IPS DF 19.7 (cell line): Measurements from ENCODE around the gene NOSTRIN.
"Not testable (repeated sequence)": the region's sequence is repeated elsewhere in the genome, so short reads cannot be mapped to it uniquely, and the experiment has no call there.

ENCODE experiments used
- DNase-seq: peaks from one replicate; pipeline ENCODE4 v3.0.0-alpha.2; 2013; ENCODE audit warnings: low read depth, low spot score

The NOSTRIN gene

DNA sequence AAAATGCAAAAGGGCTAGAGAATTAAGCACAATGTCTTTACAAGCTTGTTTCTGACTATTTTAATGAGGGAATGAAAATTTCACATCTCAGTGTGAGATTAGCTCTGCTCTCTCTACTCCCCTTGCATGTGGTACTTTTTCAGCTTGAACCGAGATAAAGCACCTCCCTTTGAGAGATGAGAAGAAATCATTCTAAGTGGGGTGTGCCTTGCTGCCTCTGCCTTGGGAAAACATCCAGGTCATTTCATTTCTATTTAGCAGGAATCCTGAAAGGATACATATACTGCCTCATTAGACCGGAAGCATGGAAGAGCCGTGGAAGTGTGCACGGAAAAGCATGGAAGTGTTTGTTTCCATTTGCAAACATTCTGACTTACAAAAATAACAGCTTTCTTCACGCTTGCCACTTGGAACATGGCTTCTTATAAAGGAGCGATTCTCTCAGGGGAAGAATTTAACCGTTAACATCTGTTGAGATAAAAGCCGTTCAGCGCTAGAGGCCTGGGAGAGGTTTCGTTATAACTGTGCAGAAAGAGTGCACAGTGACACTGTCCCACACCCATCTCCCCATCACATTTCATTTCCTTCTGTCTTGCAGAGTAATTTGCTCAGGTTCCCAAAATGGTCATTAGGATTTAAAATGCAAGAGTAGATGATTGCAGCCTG, 16.7 kb downstream of the NOSTRIN start:
- no peak for DNase-seq

DNA sequence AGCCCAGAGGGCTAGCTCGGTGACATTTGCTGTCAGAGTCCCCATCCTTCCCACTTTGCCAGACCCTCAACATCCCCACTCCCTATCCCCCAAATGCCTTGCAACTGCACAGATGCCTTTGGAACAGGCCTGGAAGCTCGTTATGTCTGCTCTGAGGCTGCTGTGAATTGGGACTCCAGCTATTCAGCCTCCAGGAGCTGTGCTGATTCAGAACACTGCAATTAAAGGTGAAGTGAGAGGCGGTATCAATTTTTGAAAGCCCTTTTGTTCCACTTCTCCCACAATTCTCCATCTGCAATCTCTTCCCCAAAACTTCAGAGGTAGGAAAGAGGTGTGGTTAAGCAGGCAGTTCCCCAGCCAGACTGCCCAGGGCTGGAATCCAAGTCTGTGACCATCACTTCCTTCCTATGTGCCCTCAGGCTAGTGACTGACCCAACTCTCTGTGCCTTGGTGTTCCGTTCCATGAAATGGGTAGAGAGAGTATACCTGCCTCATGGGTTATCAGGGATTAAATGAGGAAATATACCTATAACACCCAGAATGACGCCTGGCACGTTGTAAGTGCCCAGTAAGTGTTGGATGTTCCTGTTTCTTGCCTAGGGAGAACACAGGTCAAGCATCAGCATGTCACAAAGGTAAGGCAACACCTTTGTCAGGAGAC, 17.5 kb downstream of the NOSTRIN start:
- DNase-seq = no peak

DNA sequence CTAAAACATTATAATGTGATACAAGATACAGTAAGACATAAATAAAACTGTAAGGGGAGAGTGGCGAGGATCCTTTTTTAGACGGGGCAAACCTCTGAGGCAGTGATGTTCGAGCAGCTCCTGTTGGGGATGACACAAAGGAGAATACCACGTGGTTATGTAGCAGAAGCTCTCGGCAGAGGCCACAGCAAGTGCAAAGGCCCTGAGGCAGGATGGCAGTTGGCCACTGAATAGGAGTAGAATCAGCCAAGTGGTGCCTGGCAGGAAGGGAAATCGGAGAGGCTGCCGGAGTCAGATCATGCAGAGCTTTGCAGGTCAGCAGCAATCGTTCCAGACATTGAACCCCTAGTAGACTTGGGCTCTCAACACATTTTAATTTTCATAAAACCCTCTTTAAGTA, 19.1 kb downstream of the NOSTRIN start:
- no peak for DNase-seq

DNA sequence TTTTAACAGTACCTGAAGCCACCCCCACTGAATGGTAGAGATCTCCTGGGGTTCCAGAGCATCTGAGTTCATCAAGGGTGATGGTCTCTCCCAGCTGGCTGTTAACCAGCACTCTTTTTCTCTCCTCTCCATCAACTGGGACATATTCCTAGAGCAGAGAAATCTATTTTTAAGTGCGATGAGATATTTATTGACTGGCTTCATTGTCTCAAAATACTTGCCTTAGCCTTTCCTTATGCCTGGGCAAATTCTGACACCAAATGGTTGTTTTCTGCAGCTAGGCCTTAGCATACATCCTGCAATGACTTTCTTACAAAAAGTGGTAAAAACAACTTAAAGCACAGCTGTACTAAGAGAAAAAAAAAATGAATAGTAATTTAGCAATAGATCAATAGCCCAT, 19.6 kb downstream of the NOSTRIN start:
- DNase-seq = no peak

DNA sequence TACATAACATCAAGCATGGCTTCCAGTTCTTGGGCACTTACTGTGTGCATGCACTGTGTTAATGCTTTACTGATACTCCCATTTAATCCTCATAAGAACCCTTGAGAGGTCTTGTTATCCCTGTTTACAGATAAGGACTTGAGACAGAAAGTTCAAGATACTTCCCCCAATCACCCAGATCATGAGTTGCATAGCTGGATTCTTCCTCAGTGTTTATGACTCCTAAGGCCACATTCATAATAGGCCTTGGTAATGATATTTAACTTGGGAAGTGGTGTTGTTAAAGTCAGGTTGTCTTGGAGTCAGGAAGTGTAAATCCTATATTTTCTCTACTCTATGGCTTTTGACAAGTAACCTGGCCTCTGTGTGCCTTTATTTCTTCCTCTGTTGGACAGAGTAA, 22.7 kb downstream of the NOSTRIN start:
- no peak for DNase-seq

DNA sequence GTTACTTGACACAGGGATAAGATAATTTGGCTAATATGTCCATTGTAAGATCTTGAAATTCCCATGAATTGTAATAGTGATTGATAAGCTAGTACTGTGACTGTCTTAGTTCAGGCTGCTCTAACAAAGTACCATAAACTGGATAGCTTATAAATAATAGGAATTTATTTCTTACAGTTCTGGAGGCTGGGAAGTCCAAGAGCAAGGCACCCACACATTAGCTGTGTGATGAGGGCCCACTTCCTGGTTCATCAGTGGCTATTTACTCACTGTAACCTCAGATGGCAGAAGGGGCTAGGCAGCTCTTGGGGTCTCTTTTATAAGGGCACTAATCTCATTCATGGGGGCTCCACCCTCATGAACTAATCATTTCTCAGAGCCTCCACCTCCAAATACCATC, 28.5 kb downstream of the NOSTRIN start:
- DNase-seq = no peak

DNA sequence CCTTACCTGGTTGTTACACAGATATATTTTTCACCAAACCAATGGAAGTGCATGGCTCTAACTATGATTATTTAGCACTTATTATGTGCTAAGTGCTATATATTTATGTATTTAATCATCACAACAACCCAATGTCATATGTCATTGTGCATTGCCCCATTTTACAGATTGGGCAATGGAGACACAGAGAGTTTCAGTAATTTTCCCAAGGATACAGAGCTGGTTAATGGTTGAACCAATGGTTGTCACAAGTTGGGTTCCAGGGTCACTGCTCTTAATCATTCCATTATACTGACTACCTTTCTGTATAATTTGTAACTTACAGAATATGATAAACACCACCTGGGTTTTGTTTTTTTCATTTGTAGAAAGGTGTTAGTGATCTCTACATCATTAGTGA, 29.2 kb downstream of the NOSTRIN start:
- no peak for DNase-seq

DNA sequence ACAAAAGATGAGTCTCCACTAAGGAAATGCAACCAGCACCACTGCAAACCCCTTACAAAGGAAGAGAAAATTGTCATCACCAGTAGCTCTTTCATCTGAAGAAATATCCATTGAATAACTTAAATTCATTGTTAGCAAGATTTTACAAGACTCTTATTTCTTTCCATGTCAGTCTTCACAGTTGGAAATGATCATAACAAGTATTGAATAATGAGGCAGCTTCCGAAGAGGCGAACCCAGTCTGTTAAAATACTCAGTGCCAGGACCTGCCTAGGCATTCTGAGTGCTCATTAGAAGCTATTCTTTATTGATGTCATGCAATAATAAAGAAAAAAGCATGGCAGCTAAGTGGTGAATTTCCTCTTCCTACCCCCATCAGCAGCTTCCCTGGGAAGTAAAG, 33.5 kb downstream of the NOSTRIN start:
- DNase-seq = no peak

DNA sequence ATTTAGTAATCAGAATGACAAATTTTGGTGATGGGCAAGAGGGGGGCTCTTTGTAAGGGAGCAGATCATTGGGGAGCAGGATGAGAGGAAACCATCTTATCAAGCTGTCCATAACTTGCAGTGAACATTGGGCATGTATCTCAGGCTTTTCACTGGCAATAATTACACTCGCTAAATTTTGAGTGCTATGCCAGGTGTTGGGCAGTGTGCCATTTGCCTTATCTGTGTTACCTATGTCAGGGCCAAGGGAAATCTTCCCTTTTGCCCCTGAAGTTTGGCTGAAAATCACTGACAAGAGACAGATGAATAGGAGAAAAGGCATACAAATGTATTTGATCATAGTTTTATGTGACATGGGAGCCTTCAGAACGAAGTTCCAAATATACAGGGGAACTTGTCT, 39.0 kb downstream of the NOSTRIN start:
- DNase-seq = no peak

DNA sequence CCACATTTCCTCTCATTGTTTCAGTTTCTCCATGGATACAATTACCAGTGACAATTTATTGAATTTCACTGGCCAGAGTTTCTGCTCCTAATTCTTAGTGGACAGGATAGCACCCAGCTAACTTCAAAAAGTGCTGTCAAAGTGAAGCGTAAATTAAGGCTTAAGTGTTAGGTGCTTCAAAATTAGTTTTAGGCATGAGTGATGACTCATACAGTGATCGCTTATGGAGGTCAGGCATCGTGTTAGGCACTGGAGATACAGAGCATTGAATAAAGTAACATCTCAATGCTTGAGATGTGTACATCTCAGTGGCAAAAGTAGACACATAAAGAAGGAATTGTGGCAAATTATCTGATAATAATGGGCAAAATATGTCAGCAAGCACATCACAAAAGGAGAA, 40.8 kb downstream of the NOSTRIN start:
- DNase-seq = no peak

DNA sequence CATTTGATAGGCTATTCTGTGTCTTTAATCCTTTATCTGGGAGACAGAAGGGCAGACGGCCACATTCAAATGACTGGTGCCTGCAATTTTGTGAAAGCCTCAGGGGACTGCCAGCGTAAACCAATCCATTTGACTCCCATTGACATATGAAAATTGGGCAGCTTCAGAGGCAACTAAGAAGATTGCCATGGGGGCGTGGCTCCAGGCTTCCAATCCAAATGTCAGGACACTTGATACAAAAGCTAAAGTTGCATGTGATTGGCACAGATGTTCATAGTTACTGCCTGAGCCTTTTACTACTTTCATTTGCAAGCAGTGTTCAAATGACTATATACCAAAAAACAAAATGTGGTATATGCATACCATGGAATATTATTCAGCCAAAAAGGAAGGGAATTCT, 45.8 kb downstream of the NOSTRIN start:
- DNase-seq = no peak

DNA sequence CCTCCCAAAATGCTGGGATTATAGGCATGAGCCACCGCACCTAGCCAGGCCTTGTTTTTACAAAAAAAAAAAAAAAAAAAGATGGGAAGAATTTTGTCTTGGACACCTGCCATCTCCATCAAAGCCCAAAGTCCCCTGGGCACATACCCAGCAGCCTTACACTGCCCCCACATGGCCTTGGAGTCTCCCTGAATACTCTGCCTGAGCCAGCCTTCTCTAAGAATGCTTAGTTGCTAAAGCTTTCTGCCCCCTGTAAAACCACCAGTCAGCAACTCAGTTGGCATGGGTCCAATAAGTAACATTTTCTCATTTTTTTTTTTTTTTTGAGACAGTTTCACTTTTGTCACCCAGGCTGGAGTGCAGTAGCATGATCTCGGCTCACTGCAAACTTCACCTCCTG, 47.2 kb downstream of the NOSTRIN start:
- no peak for DNase-seq

DNA sequence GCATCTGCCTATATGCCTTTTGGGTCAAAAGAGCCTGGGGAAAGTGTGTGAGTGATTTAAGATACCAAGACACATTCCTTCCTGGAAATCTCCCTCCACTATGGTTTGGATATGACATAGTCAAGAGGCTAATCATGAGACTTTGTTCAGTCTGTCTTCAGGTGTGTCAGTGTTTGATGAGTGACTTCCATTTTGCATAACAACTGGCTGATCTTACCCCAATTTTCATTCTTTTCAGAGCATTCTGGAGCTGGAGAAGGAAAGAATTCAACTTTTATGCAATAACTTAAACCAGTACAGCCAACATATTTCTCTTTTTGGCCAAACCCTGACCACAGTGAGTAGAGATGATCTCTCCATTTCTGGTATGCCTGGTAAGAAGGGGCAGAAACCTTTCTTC, 48.4 kb downstream of the NOSTRIN start:
- no peak for DNase-seq

DNA sequence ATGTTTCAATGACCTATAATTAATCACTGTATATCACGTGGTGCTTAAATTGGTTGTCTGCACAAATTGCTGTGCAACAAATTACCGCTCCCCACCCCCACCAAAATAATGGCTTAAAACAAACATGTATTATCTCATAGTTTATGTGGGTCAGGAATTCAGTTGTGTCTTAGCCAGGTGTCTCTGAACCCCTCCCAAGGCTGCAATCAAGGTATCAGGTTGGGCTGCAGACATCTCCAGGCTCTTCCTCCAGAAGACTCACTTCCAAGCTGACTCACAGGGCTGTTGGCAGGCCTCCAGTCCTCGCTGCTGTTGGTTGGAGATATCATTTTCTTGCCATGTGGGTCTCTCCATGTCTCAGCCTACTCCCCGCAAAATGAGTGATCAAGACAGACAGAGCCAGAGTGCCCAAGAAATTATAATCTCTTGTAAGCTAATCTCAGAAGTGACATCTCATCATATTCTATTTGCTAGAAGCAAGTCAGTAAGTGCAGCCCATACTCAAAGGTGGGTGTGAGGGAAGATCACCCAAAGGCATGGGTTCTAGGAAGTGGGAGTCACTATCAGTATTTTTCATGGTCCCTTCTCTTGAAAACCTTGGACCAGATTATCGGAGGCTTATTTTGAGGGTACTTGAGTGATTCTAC, 49.4 kb downstream of the NOSTRIN start:
- DNase-seq = no peak

DNA sequence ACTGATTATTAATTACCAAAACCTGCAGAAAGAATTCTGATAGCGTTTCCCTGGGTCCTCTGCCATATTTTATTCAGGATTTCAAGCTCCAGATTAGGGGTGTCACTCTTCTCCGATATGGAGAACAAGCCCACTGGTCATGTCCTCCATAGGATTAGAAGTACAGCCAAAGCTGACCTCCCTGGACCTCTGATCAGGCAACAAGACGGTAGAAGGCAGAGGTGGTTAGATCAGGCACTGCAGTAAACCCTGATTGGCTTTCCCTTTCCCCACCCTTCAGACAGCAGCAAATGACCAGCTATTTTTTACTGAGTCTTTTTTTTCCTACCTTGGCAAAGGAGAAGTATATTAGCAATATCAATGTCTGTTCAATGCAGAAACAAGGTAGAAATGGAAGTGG, 50.0 kb downstream of the NOSTRIN start:
- no peak for DNase-seq

DNA sequence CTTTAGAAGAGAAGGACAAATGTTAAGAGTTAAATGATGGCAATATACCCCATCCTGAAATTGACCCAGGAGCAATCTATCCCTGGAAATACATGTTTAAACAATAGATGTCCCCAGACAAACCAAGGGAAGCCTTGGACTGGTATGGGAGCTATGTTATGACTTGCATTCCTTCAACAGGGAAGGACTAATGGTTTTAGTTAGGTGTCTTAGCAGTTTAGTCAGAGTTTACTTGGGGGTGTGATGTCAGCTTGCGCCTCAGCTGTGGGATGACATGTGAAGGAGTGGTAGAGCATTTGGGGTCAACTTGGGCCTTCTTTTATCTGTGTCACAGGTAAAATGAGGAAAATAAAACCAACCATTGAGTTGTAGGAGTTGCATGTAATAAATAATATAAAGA, 51.0 kb downstream of the NOSTRIN start:
- no peak for DNase-seq

DNA sequence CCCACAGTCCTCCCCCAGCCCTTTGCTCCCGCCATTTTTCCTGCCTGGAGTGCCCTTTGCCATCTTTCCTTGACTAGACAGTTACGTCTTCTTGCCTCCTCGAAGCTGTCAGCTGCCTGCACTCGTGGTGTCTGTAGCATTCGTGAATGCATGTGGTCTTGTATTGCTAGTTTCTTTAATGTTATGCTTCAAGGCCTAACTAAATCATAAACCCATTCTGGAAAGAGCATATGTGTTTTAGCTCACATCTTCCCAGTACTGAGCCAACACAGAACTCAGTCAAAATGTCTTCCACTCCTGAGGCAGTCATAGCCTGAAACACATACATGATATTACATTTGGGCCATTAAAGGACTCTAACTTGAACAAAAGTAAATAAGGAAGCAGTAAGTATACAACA, 52.2 kb downstream of the NOSTRIN start:
- DNase-seq = no peak

DNA sequence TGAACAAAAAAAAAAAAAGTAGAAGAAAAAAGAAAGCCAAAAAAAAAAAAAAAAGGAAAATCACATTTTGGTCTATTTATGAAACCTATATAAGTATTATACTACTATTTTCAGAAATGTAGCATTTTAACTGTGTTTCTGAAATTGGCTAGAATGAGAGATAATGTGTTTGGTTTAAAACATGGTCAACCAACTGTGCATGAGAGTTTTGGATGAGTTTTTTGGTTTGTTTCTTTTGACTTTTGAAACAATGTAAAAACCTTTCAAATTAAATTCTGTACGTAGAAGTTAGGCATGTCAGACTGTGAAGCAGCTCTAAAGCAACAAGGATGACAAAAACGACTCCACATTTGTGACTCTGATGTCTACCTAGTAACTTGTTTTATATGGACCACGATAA, 53.2 kb downstream of the NOSTRIN start:
- no peak for DNase-seq

DNA sequence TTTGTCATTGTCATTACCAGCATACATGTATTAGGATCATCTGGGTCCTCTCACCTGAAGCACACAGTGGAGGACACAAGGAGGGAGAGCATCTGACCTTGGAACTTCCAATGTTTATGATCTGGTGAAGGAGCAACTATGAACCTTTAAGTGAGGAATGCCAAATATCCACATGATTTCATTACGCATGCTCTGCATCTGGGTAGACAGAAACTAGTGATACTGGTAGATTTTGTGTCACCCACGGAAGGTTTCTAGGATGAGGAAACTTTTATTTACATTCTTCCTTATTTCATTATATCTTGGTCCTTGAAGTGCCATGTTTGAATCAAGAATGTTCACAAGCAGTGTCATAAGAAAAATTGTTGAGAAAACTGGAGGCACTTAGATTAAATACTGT, 55.7 kb downstream of the NOSTRIN start:
- DNase-seq = no peak

DNA sequence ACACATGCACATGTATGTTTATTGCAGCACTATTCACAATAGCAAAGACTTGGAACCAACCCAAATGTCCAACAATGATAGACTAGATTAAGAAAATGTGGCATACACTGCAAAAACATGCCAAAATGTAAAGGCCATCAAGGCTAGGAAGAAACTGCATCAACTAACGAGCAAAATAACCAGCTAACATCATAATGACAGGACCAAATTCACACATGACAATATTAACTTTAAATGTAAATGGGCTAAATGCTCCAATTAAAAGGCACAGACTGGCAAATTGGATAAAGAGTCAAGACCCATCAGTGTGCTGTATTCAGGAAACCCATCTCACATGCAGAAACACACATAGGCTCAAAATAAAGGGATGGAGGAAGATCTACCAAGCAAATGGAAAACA, 64.7 kb downstream of the NOSTRIN start:
- not testable (repeated sequence) for DNase-seq

DNA sequence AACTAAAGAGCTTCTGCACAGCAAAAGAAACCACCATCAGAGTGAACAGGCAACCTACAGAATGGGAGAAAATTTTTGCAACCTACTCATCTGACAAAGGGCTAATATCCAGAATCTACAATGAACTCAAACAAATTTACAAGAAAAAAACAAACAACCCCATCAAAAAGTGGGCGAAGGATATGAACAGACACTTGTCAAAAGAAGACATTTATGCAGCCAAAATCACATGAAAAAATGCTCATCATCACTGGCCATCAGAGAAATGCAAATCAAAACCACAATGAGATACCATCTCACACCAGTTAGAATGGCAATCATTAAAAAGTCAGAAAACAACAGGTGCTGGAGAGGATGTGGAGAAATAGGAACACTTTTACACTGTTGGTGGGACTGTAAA, 67.9 kb downstream of the NOSTRIN start:
- not testable (repeated sequence) for DNase-seq

DNA sequence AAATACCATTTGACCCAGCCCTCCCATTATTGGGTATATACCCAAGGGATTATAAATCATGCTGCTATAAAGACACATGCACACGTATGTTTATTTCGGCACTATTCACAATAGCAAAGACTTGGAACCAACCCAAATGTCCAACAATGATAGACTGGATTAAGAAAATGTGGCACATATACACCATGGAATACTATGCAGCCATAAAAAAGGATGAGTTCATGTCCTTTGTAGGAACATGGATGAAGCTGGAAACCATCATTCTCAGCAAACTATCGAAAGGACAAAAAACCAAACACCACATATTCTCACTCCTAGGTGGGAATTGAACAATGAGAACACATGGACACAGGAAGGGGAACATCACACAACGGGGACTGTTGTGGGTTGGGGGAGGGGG, 68.4 kb downstream of the NOSTRIN start:
- DNase-seq = not testable (repeated sequence)

DNA sequence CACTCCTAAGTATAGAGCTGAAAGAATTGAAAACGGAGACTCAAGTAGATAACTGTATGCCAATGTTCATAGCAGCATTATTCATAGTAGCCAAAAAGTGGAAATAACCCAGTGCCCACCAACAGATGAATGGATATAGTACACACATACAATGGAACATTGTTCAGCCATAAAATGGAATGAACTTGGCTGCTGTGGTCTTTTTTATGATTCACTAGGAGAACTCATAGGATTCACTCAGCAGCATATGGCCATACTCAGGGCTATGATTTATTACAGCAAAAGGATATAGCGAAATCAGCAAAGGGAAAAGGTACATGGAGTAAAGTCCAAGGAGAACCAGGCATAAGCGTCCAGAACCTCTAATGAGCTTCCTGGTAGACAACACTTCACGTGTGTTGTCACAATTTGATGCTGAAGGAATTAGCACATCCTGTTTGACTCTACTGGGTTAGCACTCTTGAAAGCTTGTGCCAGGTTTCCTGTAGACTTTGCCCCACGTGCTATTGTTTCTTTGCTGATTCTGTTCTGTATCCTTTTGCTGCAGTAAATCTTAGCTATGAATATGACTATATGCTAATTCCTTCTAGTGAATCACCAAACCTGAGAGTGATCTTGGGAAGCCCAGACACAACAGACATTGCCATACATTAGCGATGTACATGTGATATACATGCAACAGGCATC, 72.1 kb downstream of the NOSTRIN start:
- no peak for DNase-seq
